NCI-H748 (cell line): ENCODE data around the gene MYCBPAP.

Experiments used
- DNase-seq: peaks from one replicate; lab custom pipeline; 2025; ENCODE audit not compliant: unreplicated experiment; lab: John Stamatoyannopoulos, UW

The MYCBPAP gene

DNA sequence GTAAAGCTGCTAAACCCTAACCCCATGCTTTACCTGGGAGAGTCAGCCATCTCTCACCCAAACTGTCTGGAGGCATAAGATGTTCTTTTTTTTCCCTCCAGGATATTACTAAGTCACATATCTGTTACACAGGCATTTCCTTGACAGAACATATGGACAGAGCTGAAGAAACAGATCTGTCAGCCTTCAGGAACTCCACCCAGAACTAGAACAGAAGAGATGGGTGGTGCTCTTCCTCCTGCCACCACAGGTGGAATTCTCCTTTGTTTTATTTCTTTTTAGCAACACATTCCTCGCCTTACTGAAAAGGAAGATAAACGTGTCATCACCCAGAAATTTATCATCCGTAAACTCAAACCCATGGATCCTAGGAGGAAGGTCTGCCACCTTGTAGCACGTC is 8.8 kb downstream of the MYCBPAP start:
- no peak for DNase-seq

DNA sequence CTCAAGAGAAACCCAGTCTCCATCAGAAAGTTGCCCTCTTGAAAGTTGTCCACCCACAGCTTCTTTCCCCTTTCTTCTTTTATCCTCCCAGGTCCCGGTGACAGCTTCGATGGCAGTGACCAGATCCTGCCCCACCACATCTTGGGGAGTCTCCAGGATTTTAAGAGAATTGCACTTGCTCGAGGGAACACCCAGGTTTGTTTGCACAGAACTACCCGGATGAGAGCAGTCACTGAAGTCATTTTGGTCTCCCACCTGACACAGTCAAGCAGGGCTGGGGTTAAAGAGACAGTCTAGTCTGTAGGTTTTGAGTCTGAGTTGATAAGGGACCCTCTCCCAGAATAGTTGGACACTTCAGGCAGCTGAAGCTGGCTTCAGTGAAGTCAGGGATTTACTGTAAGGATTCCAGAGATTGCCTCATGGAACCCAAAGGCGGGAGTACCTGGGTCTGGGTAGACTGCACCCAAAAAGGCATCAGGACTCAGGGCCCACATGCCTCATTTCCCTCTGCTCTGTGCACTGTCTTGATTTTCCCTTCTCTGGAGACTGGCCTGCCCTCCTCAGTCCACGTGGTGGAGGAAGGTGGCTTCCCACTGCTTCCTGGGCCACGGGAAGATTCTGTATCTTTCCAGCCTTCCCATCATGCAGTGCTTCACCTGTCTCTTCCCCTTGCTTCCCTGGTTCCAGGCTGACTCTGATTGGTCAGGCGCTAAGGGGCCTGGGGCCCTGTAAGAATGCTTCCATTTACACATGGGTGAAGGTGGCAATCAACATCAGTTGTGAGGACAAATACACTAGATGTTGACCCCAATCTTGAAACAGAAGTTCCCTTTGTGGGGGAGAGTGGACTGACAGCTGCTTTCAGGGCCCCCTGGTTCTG is 9.5 kb downstream of the MYCBPAP start:
- DNase-seq, result no peak

DNA sequence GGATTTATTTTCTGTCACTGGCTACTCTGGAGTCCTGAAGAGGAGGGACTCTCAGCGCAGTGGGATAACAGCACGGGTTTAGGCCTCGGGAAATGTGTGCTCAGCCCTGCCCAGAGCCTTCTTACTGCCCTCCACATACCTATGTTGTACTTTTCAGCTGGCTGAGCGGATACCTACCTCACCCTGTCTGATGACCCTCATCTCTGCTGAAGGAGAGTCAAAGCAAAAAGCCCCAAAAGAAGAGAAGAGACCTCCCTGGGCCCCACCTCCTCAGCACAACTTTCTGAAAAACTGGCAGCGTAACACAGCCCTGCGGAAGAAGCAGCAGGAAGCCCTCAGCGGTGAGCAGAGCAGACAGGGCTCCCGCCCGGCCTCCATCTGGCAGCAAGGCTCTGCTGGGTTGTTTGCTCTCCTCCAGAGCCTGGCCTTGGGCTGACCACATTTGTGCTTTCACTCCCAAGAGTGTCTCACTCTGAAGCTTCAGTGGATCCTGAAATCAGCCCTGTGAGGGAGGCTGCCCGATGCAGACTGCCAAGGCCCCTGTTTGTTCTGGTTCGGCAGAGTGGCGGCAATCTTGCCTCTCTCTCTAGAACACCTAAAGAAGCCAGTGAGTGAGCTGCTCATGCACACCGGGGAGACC is 10.3 kb downstream of the MYCBPAP start:
- no peak for DNase-seq

DNA sequence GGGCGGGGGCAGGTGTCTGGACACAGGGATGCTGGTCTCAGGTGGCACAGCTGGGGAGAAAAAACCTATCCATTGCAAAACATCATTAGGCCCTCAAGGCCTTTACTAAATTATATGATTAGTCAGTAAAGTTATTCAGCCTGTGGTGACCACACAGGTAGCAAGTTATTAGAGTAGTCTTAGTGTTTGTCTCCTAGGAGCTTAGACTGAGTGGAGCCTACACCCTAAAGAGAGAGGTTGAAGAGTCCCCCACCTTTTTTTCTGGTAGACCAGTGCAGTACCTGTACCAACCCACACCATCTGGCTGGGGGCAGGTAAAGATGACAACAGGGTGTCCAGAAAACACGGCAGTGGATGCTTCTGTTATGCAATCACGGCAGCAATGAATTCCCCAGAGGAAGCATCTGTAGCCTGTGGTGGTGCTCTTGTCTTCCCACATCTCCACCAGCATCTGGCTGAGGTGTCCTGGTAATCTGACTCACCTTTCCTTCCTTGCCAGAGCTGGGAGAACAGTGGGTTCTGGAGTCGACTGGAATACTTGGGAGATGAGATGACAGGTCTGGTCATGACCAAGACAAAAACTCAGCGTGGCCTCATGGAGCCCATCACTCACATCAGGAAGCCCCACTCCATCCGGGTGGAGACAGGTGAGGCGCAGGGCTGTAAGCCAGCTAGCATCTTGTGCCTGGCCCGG is 11.0 kb downstream of the MYCBPAP start:
- no peak for DNase-seq

DNA sequence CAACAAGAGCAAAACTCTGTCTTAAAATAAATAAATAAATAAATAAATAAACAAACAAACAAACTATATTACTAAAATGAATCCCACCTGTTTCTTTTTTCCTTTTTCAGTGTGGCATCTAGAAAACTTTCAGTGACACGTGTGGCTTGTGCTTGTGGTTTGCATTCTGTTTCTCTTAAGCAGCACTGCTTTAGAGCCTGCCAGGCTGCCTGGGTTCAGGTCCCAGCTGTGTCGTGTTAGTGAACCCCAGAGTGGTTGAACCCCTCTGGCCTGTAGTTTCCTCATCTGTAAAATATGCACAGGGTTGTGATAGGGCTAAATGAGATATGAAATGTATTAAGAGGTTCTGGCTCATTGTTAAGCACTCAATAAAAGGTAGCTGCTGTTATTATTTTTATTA is 12.2 kb downstream of the MYCBPAP start:
- DNase-seq, result no peak

DNA sequence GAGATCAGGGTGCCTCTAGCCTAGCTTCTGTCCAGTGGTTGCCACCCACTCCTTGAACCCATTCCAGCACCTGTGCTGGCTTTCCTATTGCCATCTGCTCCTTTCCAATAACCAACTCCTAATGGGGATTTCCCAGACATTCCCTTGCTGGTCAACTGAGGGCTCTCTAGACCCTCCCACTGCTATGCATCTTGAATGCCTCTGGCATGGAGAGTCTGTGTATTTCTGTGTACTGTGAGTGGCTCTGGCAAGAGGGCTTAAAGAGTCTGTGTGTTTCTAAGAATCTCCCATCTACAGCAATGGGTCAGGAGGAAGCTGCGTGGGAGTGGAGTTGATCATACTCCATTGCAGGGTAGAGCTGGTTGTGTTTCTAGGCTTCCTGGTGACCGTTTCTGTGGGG is 13.3 kb downstream of the MYCBPAP start:
- no peak for DNase-seq

DNA sequence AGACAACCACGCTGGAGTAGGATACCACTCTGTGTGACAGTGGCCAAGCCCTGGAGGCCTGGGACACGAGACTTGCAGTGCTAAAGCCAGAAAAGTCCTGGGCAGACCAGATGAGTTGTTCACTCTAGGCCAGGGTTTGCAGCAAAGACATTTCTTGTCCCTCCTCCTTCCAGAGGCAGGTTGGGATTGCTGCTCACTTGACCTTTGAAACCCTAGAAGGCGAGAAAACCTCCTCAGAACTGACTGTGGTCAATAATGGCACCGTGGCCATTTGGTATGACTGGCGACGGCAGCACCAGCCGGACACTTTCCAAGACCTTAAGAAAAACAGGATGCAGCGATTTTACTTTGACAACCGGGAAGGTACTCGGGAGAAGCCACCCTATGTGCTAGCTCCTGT is 14.5 kb downstream of the MYCBPAP start:
- DNase-seq, result no peak

DNA sequence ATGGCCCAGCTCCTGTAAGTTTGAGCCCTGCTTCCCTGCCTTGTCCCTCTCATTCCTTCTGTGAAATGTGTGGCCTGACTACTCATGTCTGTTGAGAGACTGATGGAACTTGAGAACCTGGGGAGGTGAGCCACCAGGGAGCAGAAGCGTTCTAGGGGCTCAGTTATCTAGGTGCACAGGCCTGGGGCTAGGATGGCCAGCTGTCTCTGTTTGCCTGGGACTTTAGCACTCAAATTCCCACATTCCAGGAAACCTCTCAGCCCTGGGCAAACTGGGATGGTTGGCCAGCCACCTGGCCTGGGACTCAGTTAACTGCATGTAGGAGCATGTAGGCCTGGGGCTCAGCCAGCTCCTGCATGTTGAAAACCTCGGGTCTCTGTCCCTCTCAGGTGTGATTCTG is 15.0 kb downstream of the MYCBPAP start:
- no peak for DNase-seq

DNA sequence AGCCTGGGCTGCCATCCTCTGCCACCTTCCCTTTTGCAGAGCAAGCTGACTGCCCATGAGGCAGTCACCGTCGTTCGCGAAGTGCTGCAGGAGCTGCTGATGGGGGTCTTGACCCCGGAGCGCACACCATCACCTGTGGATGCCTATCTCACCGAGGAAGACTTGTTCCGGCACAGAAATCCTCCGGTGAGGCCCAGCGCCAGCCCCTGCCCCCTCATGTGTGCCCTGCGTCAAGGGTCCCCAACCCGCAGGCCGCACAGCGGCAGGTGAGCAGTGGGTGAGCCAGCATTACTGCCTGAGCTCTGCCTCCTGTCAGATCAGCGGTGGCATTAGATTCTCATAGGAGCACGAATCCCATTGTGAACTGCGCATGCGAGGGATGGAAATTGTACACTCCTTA is 16.6 kb downstream of the MYCBPAP start:
- DNase-seq, result no peak

DNA sequence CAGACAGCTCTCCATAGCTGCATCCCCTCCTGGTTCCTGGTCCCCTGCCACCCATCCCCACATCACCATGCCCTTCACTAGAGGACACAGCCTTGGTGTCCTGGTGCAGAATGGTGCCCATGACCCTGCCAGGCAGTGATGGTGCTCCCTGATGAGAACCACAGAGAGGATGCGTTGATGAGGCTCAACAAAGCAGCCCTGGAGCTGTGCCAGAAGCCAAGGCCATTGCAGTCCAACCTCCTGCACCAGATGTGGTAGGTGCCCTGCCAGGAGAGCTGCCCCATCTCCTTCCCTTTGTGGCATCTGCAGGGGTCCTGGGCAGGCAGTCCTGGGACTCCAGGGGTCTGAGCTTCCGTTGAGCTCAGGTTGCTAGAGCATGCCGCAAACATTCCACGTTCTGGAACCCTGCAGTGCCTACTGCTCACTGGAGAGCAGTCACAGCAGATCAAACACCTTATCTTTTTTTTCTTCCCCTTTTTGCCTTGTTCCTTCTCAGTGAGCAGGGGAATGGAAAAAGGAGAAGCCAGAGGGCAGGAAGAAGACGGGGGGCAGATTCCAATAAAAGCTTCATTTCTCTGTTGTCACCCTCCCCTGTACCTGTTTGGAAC is 19.0 kb downstream of the MYCBPAP start:
- no peak for DNase-seq

DNA sequence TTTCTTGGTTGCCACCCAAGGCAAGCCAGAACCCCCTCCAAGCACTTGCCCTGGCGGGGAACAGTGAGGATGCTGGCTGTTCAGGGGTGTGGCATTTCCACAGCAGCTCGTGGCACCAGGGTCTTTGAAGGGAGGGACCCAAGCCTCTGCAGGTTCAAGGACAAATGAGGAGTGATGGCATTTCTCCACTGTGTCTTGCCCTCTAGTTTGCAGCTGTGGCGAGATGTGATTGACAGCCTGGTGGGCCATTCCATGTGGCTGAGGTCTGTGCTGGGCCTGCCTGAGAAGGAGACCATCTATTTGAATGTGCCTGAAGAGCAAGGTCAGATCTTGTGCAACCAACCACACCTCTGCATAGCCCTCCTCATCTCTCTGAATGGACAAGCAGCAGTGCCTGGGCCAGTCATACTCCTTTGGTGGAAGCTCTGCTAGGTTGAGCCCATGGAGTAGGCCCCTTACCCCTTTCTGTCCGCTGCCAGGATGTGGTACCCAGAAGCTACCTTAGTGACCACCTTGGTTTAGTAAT is 19.8 kb downstream of the MYCBPAP start:
- DNase-seq, result no peak

DNA sequence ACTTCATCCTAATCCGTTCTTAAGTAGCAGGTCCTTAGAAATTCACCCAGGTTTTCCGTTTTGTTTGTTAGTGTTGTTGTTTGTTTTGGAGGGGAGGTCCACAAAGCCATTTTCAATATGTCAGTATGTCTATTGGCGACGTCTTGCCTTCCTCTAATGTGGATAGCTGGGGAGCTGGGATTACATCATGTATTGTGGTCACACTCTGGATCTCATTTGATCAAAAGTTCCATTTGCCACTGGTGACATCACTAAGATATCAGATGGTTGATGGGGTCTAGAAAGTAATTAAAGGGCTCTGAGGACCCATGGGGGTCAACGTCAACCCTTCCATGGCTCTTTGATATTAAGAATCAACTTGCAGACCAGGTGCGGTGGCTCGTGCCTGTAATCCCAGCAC is 21.6 kb downstream of the MYCBPAP start:
- no peak for DNase-seq

DNA sequence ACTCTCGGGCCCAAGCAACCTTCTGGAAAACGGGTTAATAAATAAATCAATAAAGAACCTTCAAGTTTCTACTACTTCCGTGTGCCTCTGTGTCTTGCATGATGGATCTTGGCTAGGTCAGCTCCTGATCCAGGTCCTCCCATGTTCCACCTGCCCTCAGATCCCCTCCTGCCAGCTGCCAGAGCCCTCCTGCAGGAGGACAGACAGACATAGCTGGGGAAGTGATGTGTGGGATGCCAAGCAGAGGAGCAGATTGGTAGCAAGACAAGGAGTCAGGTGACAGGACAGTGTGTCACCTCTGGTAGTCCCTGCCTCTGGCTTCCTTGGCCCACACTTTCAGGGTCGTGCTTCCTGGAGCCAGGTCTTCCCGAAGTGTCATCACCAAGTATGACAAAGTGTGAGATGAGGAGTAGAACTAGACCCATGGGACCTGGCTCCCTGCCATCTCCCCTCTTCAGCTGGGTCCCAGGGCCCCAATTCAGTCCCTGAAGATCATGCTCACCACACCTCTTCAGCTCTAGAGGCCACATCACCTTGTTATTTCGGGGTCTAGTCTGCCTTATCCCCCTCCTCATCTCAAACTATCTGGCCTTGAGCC is 23.3 kb downstream of the MYCBPAP start:
- no peak for DNase-seq

DNA sequence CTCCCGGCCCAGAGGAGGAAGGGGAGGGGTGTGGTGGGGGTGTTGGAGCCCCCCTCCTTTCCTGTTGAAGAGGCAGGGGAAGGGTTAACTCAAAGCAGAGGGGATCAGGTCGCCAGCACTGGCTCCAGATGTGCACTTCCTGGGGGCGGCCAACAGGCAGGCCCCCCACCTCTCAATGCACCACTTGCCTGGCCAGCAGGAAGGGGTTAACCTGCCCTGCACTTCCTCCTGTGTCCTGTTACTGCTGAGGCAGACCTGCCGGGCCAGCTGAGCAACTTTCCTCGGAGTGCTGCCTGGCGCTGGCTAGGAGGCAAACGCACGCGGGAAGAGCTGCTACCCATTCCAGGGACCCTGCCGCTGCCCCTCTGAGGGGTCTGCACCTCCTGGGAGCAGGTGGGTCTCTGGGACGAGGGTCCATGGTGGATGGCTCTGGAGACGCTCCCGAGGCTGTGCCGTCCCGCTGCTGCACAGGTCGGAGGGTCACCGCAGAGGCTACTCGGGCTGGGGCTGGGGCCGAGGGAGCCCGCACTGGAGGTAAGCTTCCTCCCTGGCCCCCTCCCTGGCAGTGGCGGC is 24.3 kb downstream of the MYCBPAP start, which contains the start of gene EPN3:
EPN3 (plus strand) TSS at position 284 of the 573 bp plus-strand sequence. CDS start 3,822 bp downstream, outside the sequence.
- DNase-seq, result peak; percentile 29

DNA sequence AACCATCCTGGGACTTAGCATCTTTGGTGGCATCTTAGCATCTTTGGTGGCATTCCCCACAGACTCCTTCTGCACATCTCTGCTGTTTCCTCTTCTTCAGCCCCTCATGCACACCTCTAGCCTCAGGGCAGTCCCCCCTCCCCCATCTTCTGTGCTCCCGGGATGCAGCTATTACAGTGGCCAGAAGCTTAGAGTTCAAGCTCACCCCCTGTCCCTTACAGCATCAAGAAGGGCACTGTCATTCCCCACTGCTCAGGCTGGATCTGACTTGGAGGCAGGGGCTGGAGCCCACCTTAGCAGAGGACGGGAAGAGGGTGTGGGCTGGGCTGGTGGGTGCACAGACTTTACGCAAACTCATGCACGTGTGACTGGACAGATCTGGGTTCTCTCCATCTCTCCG is 24.9 kb downstream of the MYCBPAP start:
- DNase-seq, result no peak

DNA sequence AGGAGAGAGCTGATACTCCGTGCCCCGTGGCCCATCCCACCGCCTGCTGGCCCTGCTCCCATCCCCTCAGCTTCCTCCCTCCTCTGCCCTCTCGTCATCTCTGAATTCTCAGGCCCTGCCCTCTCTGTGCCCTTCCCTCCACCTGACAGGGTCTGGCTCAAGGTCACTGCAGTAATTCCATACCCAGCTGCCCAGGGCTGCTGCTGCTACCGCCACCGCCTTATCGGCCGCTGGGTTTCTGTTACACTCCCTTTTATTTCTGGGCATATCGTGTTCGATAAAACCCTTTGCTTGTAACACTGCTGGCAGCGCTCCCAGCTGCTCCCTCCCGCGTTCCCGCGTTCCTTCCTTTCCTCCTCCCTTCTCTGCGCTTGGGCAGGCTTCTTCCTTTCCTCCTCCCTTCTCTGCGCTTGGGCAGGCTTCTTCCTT is 25.5 kb downstream of the MYCBPAP start:
- peak; percentile 22 for DNase-seq

DNA sequence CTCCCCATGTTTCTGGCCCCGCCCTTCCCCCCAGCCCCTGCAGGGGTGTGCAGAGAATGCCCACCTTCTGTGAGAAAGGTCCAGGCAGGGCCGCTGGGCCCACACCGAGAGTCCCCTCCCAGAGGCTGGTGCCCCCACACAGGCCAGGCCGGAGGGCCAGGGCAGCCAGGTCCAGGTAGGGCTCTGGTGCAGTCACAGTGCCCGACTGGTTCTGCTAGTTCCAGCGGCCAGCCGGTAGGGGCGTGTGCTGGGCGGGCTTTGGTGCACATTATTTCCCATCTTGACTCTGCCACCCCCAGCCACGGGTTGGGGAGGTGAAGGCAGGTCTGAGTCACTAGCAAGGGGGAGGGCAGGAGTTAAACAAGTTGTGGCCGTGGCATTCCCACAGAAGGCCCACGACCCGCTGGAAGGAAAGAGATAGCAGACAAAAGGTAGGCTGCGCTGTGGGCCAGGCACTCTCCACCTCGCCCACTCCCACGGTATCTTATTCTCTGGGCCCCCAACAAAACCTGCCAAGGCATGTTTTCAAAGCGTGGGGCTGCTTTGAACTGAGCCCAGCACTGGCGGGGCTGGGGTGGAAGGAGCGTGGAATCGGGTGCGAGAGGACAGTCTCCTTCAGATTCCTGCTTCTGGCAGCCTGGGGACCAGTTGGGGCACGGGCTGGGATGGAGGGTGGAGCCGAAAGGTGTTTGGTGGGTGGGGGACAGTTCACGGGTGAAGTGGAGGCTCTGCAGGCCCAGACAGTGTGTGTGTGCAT is 26.2 kb downstream of the MYCBPAP start:
- DNase-seq, result no peak

DNA sequence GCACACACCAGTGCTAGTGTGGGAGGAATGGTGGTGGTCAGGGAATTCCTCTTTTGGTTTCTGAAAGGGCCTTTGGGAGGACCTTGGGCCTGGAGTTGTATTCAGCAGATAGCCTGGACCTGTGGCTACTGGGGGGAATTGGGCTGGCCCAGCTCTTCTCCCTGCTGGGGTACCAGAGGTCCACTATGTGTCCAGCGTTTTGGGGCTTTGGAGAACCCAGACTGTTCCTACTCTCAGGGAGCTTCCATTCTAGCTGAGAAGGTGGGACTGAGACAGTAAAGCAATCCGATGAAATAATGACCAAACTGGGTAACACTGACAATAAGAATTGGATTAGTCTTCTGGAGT is 26.7 kb downstream of the MYCBPAP start:
- no peak for DNase-seq

DNA sequence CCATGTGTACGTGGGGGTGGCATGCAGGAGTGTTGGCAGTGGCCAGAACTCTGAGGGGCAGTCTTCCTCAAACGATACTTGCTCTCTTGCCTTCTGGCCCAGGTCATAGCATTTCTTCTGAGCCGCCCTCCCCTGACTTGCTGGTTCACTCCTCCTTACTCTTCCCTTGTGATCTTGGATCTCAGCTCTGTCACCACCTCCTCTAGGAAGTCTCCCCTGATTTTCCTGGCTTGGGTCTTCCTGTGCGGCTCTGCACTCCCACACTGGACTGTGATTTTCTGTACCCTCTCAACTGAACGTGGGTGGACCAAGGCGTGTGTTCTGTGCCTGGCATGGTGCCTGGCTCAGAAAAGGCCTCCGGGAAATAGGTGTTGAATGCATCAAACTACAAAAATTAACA is 27.2 kb downstream of the MYCBPAP start:
- no peak for DNase-seq
